Measurements from ENCODE around the gene TGFB1. TPM values are rescaled to one million over a fixed set of nuclear protein-coding genes. Genes with fewer than 3 reads are reported as not detected.

Gene TGFB1
- total RNA-seq, 1 experiment from 2014 or later: 54.6 TPM

GRCh38 chr19:41354343-41354953 is 726 bp upstream of the TGFB1 start:
- DNase-seq (ENCODE audit: low read depth, low spot score): no peak
- ATAC-seq: no peak
- H3K4me2 ChIP-seq (ENCODE audit: low read length): peak overlapping the region; percentile 95
- peak overlapping the region; percentile 83; the same call in 1 of the 2 replicates for H3K9ac ChIP-seq (ENCODE audit: low read length)
- no peaks in the 10 kb centered on the region for H4K20me1 ChIP-seq (ENCODE audit: insufficient read depth)
- no peaks in the 10 kb centered on the region for H3K9me3 ChIP-seq (ENCODE audit: control insufficient read depth in 1 of 2, insufficient read depth in 1 of 2, low read depth in 1 of 2, low read length in 2 of 2)
- peaks cover 11 to 29% of the 10 kb centered on the region in 2 experiments; a peak in 3 of 4 replicates for H3K4me1 ChIP-seq (ENCODE audit: control insufficient read depth in 1 of 2, insufficient read depth in 2 of 2, low read length in 2 of 2)
- no peaks in the 10 kb centered on the region for H3K27me3 ChIP-seq (ENCODE audit: insufficient read depth, low read length)
- no peak for TF ChIP-seq TCF7L2 (IDR thresholded peaks at IDR 0.05; ENCODE audit: borderline replicate concordance, extremely low read depth, insufficient read depth, insufficient read length)
- no peak for TF ChIP-seq SRF (IDR thresholded peaks at IDR 0.05; ENCODE audit: low read depth)
- TF ChIP-seq ATF3 (IDR thresholded peaks at IDR 0.05): no peak
- TF ChIP-seq, protein P1, sequence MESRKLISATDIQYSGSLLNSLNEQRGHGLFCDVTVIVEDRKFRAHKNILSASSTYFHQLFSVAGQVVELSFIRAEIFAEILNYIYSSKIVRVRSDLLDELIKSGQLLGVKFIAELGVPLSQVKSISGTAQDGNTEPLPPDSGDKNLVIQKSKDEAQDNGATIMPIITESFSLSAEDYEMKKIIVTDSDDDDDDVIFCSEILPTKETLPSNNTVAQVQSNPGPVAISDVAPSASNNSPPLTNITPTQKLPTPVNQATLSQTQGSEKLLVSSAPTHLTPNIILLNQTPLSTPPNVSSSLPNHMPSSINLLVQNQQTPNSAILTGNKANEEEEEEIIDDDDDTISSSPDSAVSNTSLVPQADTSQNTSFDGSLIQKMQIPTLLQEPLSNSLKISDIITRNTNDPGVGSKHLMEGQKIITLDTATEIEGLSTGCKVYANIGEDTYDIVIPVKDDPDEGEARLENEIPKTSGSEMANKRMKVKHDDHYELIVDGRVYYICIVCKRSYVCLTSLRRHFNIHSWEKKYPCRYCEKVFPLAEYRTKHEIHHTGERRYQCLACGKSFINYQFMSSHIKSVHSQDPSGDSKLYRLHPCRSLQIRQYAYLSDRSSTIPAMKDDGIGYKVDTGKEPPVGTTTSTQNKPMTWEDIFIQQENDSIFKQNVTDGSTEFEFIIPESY (IDR thresholded peaks at IDR 0.05; ENCODE audit: extremely low read depth, insufficient replicate concordance, low read length): no peak
- TF ChIP-seq EGR1 (IDR thresholded peaks at IDR 0.05; ENCODE audit: low read depth): no peak
- TF ChIP-seq REST (IDR thresholded peaks at IDR 0.05; ENCODE audit: low read depth): no peak
- TF ChIP-seq EZH2phosphoT487 (IDR thresholded peaks at IDR 0.05; ENCODE audit: borderline replicate concordance): no peak
- TF ChIP-seq ZNF274 (IDR thresholded peaks at IDR 0.05; ENCODE audit: low read depth, low read length): no peak
- TF ChIP-seq POLR2AphosphoS5 (IDR thresholded peaks at IDR 0.05; ENCODE audit: low read depth, low read length): no peak
- no peak for TF ChIP-seq FOSL1 (IDR thresholded peaks at IDR 0.05; ENCODE audit: low read depth)
- TF ChIP-seq, protein P2, sequence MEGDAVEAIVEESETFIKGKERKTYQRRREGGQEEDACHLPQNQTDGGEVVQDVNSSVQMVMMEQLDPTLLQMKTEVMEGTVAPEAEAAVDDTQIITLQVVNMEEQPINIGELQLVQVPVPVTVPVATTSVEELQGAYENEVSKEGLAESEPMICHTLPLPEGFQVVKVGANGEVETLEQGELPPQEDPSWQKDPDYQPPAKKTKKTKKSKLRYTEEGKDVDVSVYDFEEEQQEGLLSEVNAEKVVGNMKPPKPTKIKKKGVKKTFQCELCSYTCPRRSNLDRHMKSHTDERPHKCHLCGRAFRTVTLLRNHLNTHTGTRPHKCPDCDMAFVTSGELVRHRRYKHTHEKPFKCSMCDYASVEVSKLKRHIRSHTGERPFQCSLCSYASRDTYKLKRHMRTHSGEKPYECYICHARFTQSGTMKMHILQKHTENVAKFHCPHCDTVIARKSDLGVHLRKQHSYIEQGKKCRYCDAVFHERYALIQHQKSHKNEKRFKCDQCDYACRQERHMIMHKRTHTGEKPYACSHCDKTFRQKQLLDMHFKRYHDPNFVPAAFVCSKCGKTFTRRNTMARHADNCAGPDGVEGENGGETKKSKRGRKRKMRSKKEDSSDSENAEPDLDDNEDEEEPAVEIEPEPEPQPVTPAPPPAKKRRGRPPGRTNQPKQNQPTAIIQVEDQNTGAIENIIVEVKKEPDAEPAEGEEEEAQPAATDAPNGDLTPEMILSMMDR (IDR thresholded peaks at IDR 0.05 in 2 of 3, conservative IDR thresholded peaks at IDR 0.05 in 1 of 3; ENCODE audit: borderline replicate concordance in 1 of 3, insufficient read depth in 1 of 3, low read depth in 2 of 3, low read length in 2 of 3): no peak
- no peak for TF ChIP-seq YY1 (IDR thresholded peaks at IDR 0.05; ENCODE audit: extremely low read depth, insufficient replicate concordance, low read depth, low read length)
- no TSS peak for BruUV-seq (replicated peaks)
- RAD21 ChIA-PET (ENCODE audit: low non-redundant PET in 1 of 2, low total read pairs in 2 of 2, uncharacterized antibody in 2 of 2, unreplicated experiment in 2 of 2): interaction anchor here in 1 of 2 experiments (0.7 kb wide), 1 partner anchor 25 kb away, joined by 3 read pairs; no protein-coding TSS in a partner anchor
- H2AFZ ChIP-seq (ENCODE audit: low read depth, low read length, poor library complexity, severe bottlenecking): no peak overlapping the region
- no peaks in the 10 kb centered on the region for H3K36me3 ChIP-seq (ENCODE audit: control insufficient read depth in 1 of 2, insufficient read depth in 2 of 2, low read length in 2 of 2)
- peaks cover 34% of the 10 kb centered on the region; the same call in 1 of the 2 replicates for H3K79me2 ChIP-seq (ENCODE audit: insufficient read depth, low read length)
- peak overlapping the region; percentile 79 to 87 for H3K4me3 ChIP-seq (replicated peaks in 1 of 2; ENCODE audit: low read depth in 1 of 2, low read length in 2 of 2)
- POLR2A ChIA-PET: interaction anchor here (1.5 kb wide), 1 partner anchor 9 kb away, joined by 5 read pairs; the partner anchor contains the start of gene B9D2
- no peaks in the 10 kb centered on the region for H3K9me2 ChIP-seq (ENCODE audit: insufficient read depth)
- CTCF ChIA-PET: interaction anchor here (1.3 to 5.6 kb wide), 2 partner anchors 10 to 46 kb away, joined by 4 to 54 read pairs; partner anchors contain the start of gene B9D2
- peak overlapping the region; percentile 8; the same call in 1 of the 2 replicates for H3K27ac ChIP-seq (ENCODE audit: low read depth, low read length)
- intact Hi-C loops (cut with micrococcal nuclease): no loop called here
